SK-N-SH (cell line): ENCODE results near the gene BNIP5.

ENCODE experiments used
- CHD2 ChIP-seq: fragments of 150-350 bp; IDR thresholded peaks from 2 replicates; pipeline ENCODE4 v1.6.1; 2018; ENCODE audit warnings: low read length; ENCODE audit not compliant: partially characterized antibody
- FOSL2 ChIP-seq: IDR thresholded peaks from 2 replicates; pipeline ENCODE4 v1.4.0; 2012; ENCODE audit warnings: low read depth, mild to moderate bottlenecking, moderate library complexity, borderline replicate concordance
- MEF2A ChIP-seq: IDR thresholded peaks from 2 replicates; pipeline ENCODE4 v1.4.0; 2012; ENCODE audit warnings: low read depth, borderline replicate concordance
- NFIC ChIP-seq: IDR thresholded peaks from 2 replicates; pipeline ENCODE4 v1.4.0; 2012; ENCODE audit warnings: borderline replicate concordance
- POLR2AphosphoS5 ChIP-seq: IDR thresholded peaks from 2 replicates; pipeline ENCODE4 v1.6.1; 2012; ENCODE audit warnings: low read depth, low read length
- RAD21 ChIP-seq: IDR thresholded peaks from 2 replicates; pipeline ENCODE4 v1.6.1; 2012; ENCODE audit warnings: mild to moderate bottlenecking, low read length
- RFX5 ChIP-seq: IDR thresholded peaks from 2 replicates; pipeline ENCODE4 v1.6.1; 2012; ENCODE audit warnings: mild to moderate bottlenecking, improper control_type of control experiment, low read length
- TEAD4 ChIP-seq: IDR thresholded peaks from 2 replicates; pipeline ENCODE4 v1.4.0; 2012; ENCODE audit warnings: mild to moderate bottlenecking, borderline replicate concordance; ENCODE audit not compliant: insufficient read depth
- USF1 ChIP-seq: IDR thresholded peaks from 2 replicates; pipeline ENCODE4 v1.4.0; 2012; ENCODE audit warnings: low read depth, borderline replicate concordance
- TF ChIP-seq, protein P1 (sequence below): fragments of 200-600 bp; sonication (generic); IDR thresholded peaks from 2 replicates; pipeline ENCODE4 v1.6.1; 2017; ENCODE audit warnings: antibody characterized with exemption, mild to moderate bottlenecking, moderate library complexity
- TF ChIP-seq, protein P2 (sequence below): IDR thresholded peaks from 2 replicates; pipeline ENCODE4; 2012
- TF ChIP-seq, protein P3 (sequence below): fragments of 150-350 bp; IDR thresholded peaks from 2 replicates; pipeline ENCODE4 v1.6.1; 2016; ENCODE audit warnings: mild to moderate bottlenecking, low read depth, low read length

GRCh38 chr6:36375644-36376155 is 39.0 kb upstream of the BNIP5 start:
- TF ChIP-seq, protein P1, sequence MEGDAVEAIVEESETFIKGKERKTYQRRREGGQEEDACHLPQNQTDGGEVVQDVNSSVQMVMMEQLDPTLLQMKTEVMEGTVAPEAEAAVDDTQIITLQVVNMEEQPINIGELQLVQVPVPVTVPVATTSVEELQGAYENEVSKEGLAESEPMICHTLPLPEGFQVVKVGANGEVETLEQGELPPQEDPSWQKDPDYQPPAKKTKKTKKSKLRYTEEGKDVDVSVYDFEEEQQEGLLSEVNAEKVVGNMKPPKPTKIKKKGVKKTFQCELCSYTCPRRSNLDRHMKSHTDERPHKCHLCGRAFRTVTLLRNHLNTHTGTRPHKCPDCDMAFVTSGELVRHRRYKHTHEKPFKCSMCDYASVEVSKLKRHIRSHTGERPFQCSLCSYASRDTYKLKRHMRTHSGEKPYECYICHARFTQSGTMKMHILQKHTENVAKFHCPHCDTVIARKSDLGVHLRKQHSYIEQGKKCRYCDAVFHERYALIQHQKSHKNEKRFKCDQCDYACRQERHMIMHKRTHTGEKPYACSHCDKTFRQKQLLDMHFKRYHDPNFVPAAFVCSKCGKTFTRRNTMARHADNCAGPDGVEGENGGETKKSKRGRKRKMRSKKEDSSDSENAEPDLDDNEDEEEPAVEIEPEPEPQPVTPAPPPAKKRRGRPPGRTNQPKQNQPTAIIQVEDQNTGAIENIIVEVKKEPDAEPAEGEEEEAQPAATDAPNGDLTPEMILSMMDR: no peak
- TF ChIP-seq NFIC (no peak), RAD21 (no peak), MEF2A (no peak), TEAD4 (no peak), CHD2 (no peak), RFX5 (no peak), POLR2AphosphoS5 (no peak), FOSL2 (no peak), USF1 (no peak)
- TF ChIP-seq, protein P2, sequence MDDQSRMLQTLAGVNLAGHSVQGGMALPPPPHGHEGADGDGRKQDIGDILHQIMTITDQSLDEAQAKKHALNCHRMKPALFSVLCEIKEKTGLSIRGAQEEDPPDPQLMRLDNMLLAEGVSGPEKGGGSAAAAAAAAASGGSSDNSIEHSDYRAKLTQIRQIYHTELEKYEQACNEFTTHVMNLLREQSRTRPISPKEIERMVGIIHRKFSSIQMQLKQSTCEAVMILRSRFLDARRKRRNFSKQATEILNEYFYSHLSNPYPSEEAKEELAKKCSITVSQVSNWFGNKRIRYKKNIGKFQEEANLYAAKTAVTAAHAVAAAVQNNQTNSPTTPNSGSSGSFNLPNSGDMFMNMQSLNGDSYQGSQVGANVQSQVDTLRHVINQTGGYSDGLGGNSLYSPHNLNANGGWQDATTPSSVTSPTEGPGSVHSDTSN: no peak
- TF ChIP-seq, protein P3, sequence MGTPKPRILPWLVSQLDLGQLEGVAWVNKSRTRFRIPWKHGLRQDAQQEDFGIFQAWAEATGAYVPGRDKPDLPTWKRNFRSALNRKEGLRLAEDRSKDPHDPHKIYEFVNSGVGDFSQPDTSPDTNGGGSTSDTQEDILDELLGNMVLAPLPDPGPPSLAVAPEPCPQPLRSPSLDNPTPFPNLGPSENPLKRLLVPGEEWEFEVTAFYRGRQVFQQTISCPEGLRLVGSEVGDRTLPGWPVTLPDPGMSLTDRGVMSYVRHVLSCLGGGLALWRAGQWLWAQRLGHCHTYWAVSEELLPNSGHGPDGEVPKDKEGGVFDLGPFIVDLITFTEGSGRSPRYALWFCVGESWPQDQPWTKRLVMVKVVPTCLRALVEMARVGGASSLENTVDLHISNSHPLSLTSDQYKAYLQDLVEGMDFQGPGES: no peak
